ENCODE measurements around the gene ERC1.

DNA sequence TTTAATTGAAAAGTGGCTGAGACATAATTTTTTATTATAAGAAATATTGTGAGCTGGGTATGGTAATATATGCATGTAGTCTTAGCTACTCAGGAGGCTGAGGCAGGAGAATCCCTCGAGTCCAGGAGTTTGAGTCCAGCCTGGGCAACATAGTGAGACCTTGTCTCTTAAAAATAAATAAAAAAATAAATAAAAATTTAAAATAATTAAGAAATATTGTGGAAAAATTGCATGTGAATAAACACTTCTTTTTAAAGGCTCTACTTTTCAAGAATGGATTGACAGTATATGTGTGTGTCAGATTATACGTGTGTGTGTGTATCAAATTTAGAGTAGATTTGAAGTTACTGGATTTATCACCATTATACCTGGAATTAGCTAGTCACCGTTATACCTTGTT, 43.2 kb downstream of the ERC1 start:
- no peak for TF ChIP-seq CTCF (conservative IDR thresholded peaks at IDR 0.05 in 1 of 2, IDR thresholded peaks at IDR 0.05 in 1 of 2; ENCODE audit: low read depth in 1 of 2, low read length in 2 of 2)
- TF ChIP-seq EZH2 (IDR thresholded peaks at IDR 0.05; ENCODE audit: low read length, missing control alignments) = no peak
